ENCODE results near the gene SDHC. TPM values are rescaled to one million over a fixed set of nuclear protein-coding genes. Genes with fewer than 3 reads are reported as not detected.
"Not testable (repeated sequence)": the region's sequence is repeated elsewhere in the genome, so short reads cannot be mapped to it uniquely, and the experiment has no call there.

The SDHC gene
- total and polyA plus RNA-seq, 8 donors, result 18.2 to 91.4 (median 56.3) TPM

GRCh38 chr1:161307892-161308638 lies 6.1 kb upstream of the SDHC start:
- no peak for TF ChIP-seq CTCF (IDR thresholded peaks at IDR 0.05)
- Histone ChIP-seq H3K27ac (peak overlapping the region in 1 of 4 donors; percentile 21), H3K9me3 (no peaks in the 10 kb centered on the region), H3K36me3 (no peaks in the 10 kb centered on the region), H3K4me1 (peaks cover 0 to 13% (median 0%) of the 10 kb centered on the region in 3 donors), H3K27me3 (no peaks in the 10 kb centered on the region), H3K4me3 (no peak overlapping the region)
- DNase-seq, result no peak
- ATAC-seq, result no peak
- 31 to 37% methylated on average over 2 of the region's 2 CpGs for WGBS, 2 donors
- no peak for FAIRE-seq
- intact Hi-C loops (cut with DNase I), result no loop called here

- no peaks in the 10 kb centered on the region for H3K9me3 ChIP-seq
- FAIRE-seq, result no peak
- H3K4me3 ChIP-seq, result no peak within 1 kb of the TSS
- H3K36me3 ChIP-seq, result no peaks in the 10 kb centered on the region
- WGBS, 2 donors, result 22 to 23% methylated on average over 2 of the region's 2 CpGs
- peaks cover 0 to 4% (median 0%) of the 10 kb centered on the region in 3 donors for H3K4me1 ChIP-seq
- intact Hi-C loops (cut with DNase I), result no loop called here
- no peak for ATAC-seq
- no peak within 1 kb of the TSS for H3K27ac ChIP-seq
- no peak for DNase-seq
- no peaks in the 10 kb centered on the region for H3K27me3 ChIP-seq
- no peak for TF ChIP-seq CTCF (IDR thresholded peaks at IDR 0.05)
Measured at GRCh38 chr1:161309868-161310267, 4.3 kb upstream of the SDHC start, which contains the start of gene MPZ. TSS of gene MPZ (minus strand) at chr1:161309968. CDS start at chr1:161309905, 63 bp downstream.

- H3K4me3 ChIP-seq, result no peak overlapping the region
- TF ChIP-seq CTCF (IDR thresholded peaks at IDR 0.05), result no peak
- WGBS, 2 donors, result 86 to 87% methylated on average over 4 of the region's 4 CpGs
- H3K9me3 ChIP-seq, result no peaks in the 10 kb centered on the region
- FAIRE-seq, result no peak
- no peak for ATAC-seq
- no peak overlapping the region for H3K27ac ChIP-seq
- H3K4me1 ChIP-seq, result peaks cover 5 to 11% (median 6%) of the 10 kb centered on the region in 3 donors
- H3K27me3 ChIP-seq, result no peaks in the 10 kb centered on the region
- intact Hi-C loops (cut with DNase I), result no loop called here
- DNase-seq, result no peak
- no peaks in the 10 kb centered on the region for H3K36me3 ChIP-seq
Measured at GRCh38 chr1:161311595-161312181, 2.5 kb upstream of the SDHC start.

- 20 to 25% methylated on average over 28 of the region's 28 CpGs for WGBS, 2 donors
- FAIRE-seq, result no peak
- peaks cover 9 to 18% (median 14%) of the 10 kb centered on the region in 3 donors for H3K4me1 ChIP-seq
- peak overlapping the region; percentile 58 to 90 (median 80) for H3K4me3 ChIP-seq
- H3K27ac ChIP-seq, result peak overlapping the region; percentile 81 to 94 (median 88)
- H3K36me3 ChIP-seq, result no peaks in the 10 kb centered on the region
- no peaks in the 10 kb centered on the region for H3K27me3 ChIP-seq
- intact Hi-C loops (cut with DNase I), result no loop called here
- H3K9me3 ChIP-seq, result no peaks in the 10 kb centered on the region
- no peak for DNase-seq
- no peak for TF ChIP-seq CTCF (IDR thresholded peaks at IDR 0.05)
- ATAC-seq, result peak; percentile 4 to 27 (median 17)
Measured at GRCh38 chr1:161313554-161314200, 504 bp upstream of the SDHC start.

- WGBS, 2 donors, result 69 to 77% methylated on average over 17 of the region's 17 CpGs
- ATAC-seq; H3K27me3 ChIP-seq; H3K36me3 ChIP-seq; DNase-seq; FAIRE-seq; intact Hi-C loops (cut with DNase I); H3K4me3 ChIP-seq; H3K9me3 ChIP-seq; H3K27ac ChIP-seq: not testable (repeated sequence)
- H3K4me1 ChIP-seq, result peaks cover 14 to 27% (median 16%) of the 10 kb centered on the region in 3 donors
Measured at GRCh38 chr1:161315841-161316674, 1.9 kb downstream of the SDHC start.
